Measurements from ENCODE around the gene FRY.

DNA sequence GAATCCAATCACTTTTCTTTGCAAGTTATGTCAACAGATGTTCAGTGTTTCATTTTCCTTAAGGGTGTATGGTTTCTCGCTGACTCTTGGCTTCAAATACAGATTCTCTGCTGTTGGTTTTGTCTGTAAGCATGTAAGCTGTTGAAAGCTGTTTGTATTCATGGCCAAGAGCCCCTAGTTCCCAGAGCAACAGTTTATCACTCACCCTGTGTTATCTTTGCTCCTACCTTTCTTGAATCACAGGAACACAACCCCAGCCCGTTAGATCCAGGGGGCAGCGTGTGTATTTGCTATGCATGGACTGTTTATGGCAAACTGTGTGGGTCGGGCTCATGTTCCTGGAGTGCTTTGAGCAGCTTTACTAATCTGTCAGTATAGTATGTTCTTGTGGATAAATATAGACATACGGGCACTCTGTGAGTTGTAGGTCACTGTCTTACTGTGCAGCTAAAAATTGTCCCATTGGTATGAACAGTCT is 28.9 kb downstream of the FRY start:
- TF ChIP-seq, protein P1, sequence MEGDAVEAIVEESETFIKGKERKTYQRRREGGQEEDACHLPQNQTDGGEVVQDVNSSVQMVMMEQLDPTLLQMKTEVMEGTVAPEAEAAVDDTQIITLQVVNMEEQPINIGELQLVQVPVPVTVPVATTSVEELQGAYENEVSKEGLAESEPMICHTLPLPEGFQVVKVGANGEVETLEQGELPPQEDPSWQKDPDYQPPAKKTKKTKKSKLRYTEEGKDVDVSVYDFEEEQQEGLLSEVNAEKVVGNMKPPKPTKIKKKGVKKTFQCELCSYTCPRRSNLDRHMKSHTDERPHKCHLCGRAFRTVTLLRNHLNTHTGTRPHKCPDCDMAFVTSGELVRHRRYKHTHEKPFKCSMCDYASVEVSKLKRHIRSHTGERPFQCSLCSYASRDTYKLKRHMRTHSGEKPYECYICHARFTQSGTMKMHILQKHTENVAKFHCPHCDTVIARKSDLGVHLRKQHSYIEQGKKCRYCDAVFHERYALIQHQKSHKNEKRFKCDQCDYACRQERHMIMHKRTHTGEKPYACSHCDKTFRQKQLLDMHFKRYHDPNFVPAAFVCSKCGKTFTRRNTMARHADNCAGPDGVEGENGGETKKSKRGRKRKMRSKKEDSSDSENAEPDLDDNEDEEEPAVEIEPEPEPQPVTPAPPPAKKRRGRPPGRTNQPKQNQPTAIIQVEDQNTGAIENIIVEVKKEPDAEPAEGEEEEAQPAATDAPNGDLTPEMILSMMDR (IDR thresholded peaks at IDR 0.05) = no peak
- TF ChIP-seq SMAD3 (CRISPR knock-in tag; IDR thresholded peaks at IDR 0.05; ENCODE audit: borderline replicate concordance) (no peak), CBFB (CRISPR knock-in tag; IDR thresholded peaks at IDR 0.05; ENCODE audit: low read depth) (no peak), CREB1 (CRISPR knock-in tag; IDR thresholded peaks at IDR 0.05) (no peak), SP1 (CRISPR knock-in tag; conservative IDR thresholded peaks at IDR 0.05) (no peak), TEAD4 (CRISPR knock-in tag; IDR thresholded peaks at IDR 0.05) (no peak), GABPB1 (CRISPR knock-in tag; IDR thresholded peaks at IDR 0.05) (no peak)
- TF ChIP-seq, protein P2, sequence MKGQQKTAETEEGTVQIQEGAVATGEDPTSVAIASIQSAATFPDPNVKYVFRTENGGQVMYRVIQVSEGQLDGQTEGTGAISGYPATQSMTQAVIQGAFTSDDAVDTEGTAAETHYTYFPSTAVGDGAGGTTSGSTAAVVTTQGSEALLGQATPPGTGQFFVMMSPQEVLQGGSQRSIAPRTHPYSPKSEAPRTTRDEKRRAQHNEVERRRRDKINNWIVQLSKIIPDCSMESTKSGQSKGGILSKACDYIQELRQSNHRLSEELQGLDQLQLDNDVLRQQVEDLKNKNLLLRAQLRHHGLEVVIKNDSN (CRISPR knock-in tag; IDR thresholded peaks at IDR 0.05) = no peak
- TF ChIP-seq, protein P3, sequence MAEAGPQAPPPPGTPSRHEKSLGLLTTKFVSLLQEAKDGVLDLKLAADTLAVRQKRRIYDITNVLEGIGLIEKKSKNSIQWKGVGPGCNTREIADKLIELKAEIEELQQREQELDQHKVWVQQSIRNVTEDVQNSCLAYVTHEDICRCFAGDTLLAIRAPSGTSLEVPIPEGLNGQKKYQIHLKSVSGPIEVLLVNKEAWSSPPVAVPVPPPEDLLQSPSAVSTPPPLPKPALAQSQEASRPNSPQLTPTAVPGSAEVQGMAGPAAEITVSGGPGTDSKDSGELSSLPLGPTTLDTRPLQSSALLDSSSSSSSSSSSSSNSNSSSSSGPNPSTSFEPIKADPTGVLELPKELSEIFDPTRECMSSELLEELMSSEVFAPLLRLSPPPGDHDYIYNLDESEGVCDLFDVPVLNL (CRISPR knock-in tag; IDR thresholded peaks at IDR 0.05; ENCODE audit: borderline replicate concordance, low read depth) = no peak
- TF ChIP-seq, protein P4, sequence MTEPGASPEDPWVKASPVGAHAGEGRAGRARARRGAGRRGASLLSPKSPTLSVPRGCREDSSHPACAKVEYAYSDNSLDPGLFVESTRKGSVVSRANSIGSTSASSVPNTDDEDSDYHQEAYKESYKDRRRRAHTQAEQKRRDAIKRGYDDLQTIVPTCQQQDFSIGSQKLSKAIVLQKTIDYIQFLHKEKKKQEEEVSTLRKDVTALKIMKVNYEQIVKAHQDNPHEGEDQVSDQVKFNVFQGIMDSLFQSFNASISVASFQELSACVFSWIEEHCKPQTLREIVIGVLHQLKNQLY (CRISPR knock-in tag; IDR thresholded peaks at IDR 0.05) = no peak

Measured in WTC11 (cell line).